HG02763 (cell line): ENCODE measurements around the gene CARD18.

ENCODE experiments used
- ATAC-seq: cut with Tn5 transposase; IDR thresholded peaks from one replicate; pipeline ENCODE4 v1.9.1; 2021; ENCODE audit warnings: mild to moderate bottlenecking, moderate library complexity; ENCODE audit not compliant: unreplicated experiment

Gene CARD18

GRCh38 chr11:105139669-105140068, at the start of gene CARD18:
CARD18 (minus strand) TSS chr11:105139769; CDS start chr11:105139726, 43 bp downstream.
- no peak for ATAC-seq

GRCh38 chr11:105183987-105184386, 44.4 kb upstream of the CARD18 start:
- no peak for ATAC-seq

GRCh38 chr11:105183426-105183825, 43.9 kb upstream of the CARD18 start:
- no peak for ATAC-seq

GRCh38 chr11:105181521-105181920, 42.0 kb upstream of the CARD18 start:
- ATAC-seq, result no peak

GRCh38 chr11:105181100-105181499, 41.5 kb upstream of the CARD18 start:
- ATAC-seq, result no peak

GRCh38 chr11:105179542-105180278, 40.1 kb upstream of the CARD18 start:
- ATAC-seq, result no peak

GRCh38 chr11:105177658-105178057, 38.1 kb upstream of the CARD18 start:
- ATAC-seq, result no peak

GRCh38 chr11:105168457-105168856, 28.9 kb upstream of the CARD18 start:
- no peak for ATAC-seq

- ATAC-seq, result no peak
These were observed 27.7 kb upstream of the CARD18 start for GRCh38 chr11:105167244-105167643.

GRCh38 chr11:105164208-105164607, 24.6 kb upstream of the CARD18 start:
- ATAC-seq, result no peak

- ATAC-seq, result no peak
These were observed 22.9 kb upstream of the CARD18 start for GRCh38 chr11:105162506-105162905.

GRCh38 chr11:105158436-105158835, 18.9 kb upstream of the CARD18 start:
- no peak for ATAC-seq

- no peak for ATAC-seq
These were observed 17.2 kb upstream of the CARD18 start for GRCh38 chr11:105156720-105157119.

- no peak for ATAC-seq
These were observed 16.7 kb upstream of the CARD18 start for GRCh38 chr11:105156231-105156630.

- no peak for ATAC-seq
These were observed 16.1 kb upstream of the CARD18 start for GRCh38 chr11:105155679-105156078.

- no peak for ATAC-seq
These were observed 13.8 kb upstream of the CARD18 start for GRCh38 chr11:105153392-105153791.

- ATAC-seq, result no peak
These were observed 13.0 kb upstream of the CARD18 start for GRCh38 chr11:105152560-105152959.

GRCh38 chr11:105152021-105152512, 12.5 kb upstream of the CARD18 start:
- ATAC-seq, result no peak

- ATAC-seq, result no peak
These were observed 9.9 kb upstream of the CARD18 start for GRCh38 chr11:105149477-105149876.

GRCh38 chr11:105148241-105148640, 8.7 kb upstream of the CARD18 start:
- no peak for ATAC-seq

- no peak for ATAC-seq
These were observed 5.3 kb upstream of the CARD18 start for GRCh38 chr11:105144887-105145286.

- no peak for ATAC-seq
These were observed 2.6 kb upstream of the CARD18 start for GRCh38 chr11:105142167-105142566.

- ATAC-seq, result no peak
These were observed 2.3 kb downstream of the CARD18 start for GRCh38 chr11:105137286-105137685.
